T47D (cell line): ENCODE measurements around the gene SCMH1.

ENCODE experiments used
- DNase-seq, 2 experiments: peaks; one replicate each; pipeline versions ENCODE4 v3.0.0 to v3.0.0-alpha.2; 2011 to 2012; ENCODE audit warnings: low read depth in 1 of 2, low spot score in 1 of 2
- JUND ChIP-seq: IDR thresholded peaks from 2 replicates; pipeline ENCODE4 v1.6.1; 2012; ENCODE audit warnings: low read depth
- in situ Hi-C: cut with HindIII; loops from 2 replicates; pipeline ENCODE4 v1.10.0; 2016; ENCODE audit warnings: low sequenced_read_pairs, low pct_unique_long_range_greater_than_20kb

The SCMH1 gene

GRCh38 chr1:41173651-41174050 is 68.5 kb downstream of the SCMH1 start:
- TF ChIP-seq JUND, result no peak
- DNase-seq, result no peak
- in situ Hi-C loops, result no loop called here

GRCh38 chr1:41171266-41171874 is 70.7 kb downstream of the SCMH1 start:
- in situ Hi-C loops, result no loop called here
- TF ChIP-seq JUND, result no peak

GRCh38 chr1:41169799-41170180 is 72.3 kb downstream of the SCMH1 start:
- no peak for TF ChIP-seq JUND
- in situ Hi-C loops, result no loop called here
- no peak for DNase-seq

More at GRCh38 chr1:41171266-41171874, 70.7 kb downstream of the SCMH1 start:
- no peak for DNase-seq

GRCh38 chr1:41169066-41169798 is 72.9 kb downstream of the SCMH1 start:
- no peak for TF ChIP-seq JUND
- in situ Hi-C loops, result no loop called here
- no peak for DNase-seq

GRCh38 chr1:41167667-41168066 is 74.4 kb downstream of the SCMH1 start:
- in situ Hi-C loops, result no loop called here
- no peak for DNase-seq
- TF ChIP-seq JUND, result no peak

- no peak for DNase-seq
- TF ChIP-seq JUND, result no peak
- in situ Hi-C loops, result no loop called here
Observed at GRCh38 chr1:41164727-41165126, 77.4 kb downstream of the SCMH1 start.

- in situ Hi-C loops, result no loop called here
- TF ChIP-seq JUND, result no peak
- DNase-seq, result no peak
Observed at GRCh38 chr1:41162441-41162840, 79.7 kb downstream of the SCMH1 start.

- no peak for TF ChIP-seq JUND
- in situ Hi-C loops, result no loop called here
- no peak for DNase-seq
Observed at GRCh38 chr1:41161846-41162245, 80.3 kb downstream of the SCMH1 start.

GRCh38 chr1:41160498-41161110 is 81.5 kb downstream of the SCMH1 start:
- no peak for DNase-seq
- TF ChIP-seq JUND, result no peak
- in situ Hi-C loops, result no loop called here

GRCh38 chr1:41158966-41159365 is 83.1 kb downstream of the SCMH1 start:
- no peak for DNase-seq
- in situ Hi-C loops, result no loop called here
- no peak for TF ChIP-seq JUND

- DNase-seq, result no peak
- TF ChIP-seq JUND, result no peak
- in situ Hi-C loops, result no loop called here
Observed at GRCh38 chr1:41158147-41158875, 83.8 kb downstream of the SCMH1 start.

- no peak for DNase-seq
- in situ Hi-C loops, result no loop called here
- TF ChIP-seq JUND, result no peak
Observed at GRCh38 chr1:41155105-41155504, 87.0 kb downstream of the SCMH1 start.
